HG02943 (cell line): ENCODE data around the gene OR5D18.
"Not testable (repeated sequence)": the region's sequence is repeated elsewhere in the genome, so short reads cannot be mapped to it uniquely, and the experiment has no call there.

ENCODE experiments used
- ATAC-seq: cut with Tn5 transposase; IDR thresholded peaks from one replicate; pipeline ENCODE4 v1.9.1; 2021; ENCODE audit warnings: mild to moderate bottlenecking, low read depth, moderate library complexity; ENCODE audit not compliant: unreplicated experiment

Gene OR5D18

DNA sequence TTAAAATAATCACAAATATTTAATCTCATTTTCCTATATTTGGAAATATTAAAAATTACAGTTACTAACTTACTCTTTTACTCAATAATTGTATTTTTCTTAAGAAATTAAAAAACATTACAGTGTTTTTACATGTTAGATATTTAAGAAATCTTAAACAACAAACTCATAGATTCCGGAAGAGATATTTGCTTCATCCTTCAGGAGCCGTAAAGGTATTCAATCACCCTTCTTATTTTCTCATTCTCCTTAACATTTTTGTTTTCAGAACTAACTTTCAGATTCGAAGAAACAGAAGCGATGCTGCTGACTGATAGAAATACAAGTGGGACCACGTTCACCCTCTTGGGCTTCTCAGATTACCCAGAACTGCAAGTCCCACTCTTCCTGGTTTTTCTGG lies at the start of gene OR5D18:
Gene OR5D18, plus strand, starts transcription at position 301 of the 400 bp plus-strand sequence. Its CDS starts 0 bp downstream, at position 301.
- no peak for ATAC-seq

DNA sequence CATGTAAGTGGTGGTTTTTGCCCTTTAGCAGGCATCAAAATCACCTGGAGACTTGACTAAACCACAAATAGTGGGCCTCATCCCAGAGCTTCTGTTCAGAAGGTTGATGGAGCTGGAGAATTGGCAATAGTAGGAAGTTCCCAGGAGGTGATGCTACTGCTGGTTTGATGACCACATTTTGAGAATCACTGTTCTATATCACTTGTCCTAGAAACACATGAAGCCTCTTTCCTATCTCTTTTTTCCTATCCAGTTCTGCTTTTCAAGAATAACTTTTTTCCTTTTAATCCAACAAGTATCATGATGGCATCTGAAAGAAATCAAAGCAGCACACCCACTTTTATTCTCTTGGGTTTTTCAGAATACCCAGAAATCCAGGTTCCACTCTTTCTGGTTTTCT lies 46.3 kb upstream of the OR5D18 start, which contains the start of gene OR5D13:
Gene OR5D13, plus strand, starts transcription at position 301 of the 400 bp plus-strand sequence. Its CDS starts 0 bp downstream, at position 301.
- ATAC-seq = no peak

DNA sequence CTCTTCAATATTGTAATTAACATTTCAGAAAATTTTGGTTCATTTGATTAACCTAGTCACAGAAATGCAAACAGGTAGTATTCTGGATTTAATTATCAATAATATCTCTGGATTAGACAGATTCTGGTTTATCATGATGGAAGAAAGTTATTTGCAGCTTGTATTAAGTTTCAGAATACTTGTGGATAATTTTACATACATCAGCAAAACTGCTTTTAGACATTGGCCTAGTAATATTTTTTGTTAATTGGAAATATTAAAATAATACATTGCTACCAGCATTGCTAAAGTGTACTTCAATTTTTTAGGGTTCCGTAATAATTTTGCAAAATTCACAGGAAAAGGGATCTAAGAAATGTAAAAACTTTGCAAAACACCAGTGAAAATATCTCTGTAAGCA lies 27.8 kb upstream of the OR5D18 start:
- no peak for ATAC-seq

DNA sequence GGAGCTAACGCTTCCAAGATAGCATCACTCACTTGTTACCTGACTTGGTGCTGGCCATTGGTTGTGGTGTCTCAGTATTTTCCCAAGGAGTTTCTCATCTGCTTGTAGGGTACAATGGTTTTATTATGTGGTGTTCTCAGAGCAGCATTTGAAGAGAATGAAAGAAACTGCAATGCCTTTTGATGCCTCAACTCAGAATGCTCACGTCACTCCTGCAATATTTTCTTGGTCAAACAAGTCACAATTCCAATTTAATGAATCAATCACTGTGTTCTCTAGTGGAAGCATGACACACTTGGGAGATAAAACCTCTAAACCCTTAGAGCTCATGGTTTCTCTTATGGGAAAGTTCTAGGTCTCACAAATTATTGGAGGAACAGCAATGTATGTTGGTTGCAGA lies 26.1 kb upstream of the OR5D18 start:
- no peak for ATAC-seq

DNA sequence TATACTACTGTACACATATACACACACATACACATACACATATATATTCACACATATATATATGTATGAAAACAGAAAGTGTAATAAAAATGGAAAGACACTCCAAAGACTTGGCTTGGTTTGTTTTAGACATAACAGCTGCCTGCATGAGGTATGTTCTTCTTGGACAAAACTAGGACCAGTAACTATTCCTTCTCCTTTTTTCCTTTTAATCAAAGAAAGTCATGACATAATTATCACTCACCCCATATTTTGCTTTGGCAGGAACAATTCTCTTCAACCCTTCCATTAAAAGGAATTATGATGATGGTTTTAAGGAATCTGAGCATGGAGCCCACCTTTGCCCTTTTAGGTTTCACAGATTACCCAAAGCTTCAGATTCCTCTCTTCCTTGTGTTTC lies 24.2 kb upstream of the OR5D18 start, which contains the start of gene OR5D14:
Gene OR5D14, plus strand, starts transcription at position 301 of the 400 bp plus-strand sequence. Its CDS starts 0 bp downstream, at position 301.
- no peak for ATAC-seq

DNA sequence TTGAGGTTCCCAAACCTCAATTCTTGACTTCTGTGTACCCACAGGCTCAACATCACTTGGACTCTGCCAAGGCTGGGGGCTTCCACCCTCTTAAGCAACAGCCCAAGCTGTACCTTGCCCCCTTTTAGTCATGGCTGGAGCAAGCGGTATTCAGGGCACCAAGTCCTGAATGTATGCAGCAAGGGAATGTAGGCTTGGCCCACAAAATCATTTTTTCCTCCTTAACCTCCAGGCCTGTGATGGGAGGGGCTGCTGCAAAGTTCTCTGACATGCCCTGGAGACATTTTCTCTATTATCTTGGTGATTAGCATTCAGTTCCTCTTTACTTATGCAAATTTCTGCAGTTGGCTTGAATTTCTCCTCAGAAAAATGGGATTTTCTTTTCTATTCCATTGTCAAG lies 13.2 kb upstream of the OR5D18 start:
- no peak for ATAC-seq

DNA sequence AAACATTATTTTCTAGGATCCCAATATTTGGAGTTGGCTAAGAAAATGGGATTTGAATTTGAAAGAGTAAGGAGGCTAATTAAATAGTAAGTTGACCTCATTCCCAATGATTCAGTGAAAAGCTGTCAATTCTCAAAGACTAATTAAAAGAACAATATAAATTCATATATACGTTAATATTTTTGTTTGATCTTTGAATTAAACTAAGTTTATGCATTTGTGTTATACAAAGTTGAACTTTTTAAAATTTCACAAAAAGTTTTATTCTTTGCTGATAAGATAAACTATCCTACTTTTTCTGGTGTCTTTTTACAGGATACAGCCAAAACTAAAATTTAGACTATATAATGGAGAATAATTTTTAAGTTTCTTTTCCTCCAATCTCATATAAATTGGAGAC lies 8.4 kb upstream of the OR5D18 start, which contains the start of gene OR5L1:
Gene OR5L1, plus strand, starts transcription at position 301 of the 400 bp plus-strand sequence. CDS start 100 bp downstream, outside the sequence.
- no peak for ATAC-seq

DNA sequence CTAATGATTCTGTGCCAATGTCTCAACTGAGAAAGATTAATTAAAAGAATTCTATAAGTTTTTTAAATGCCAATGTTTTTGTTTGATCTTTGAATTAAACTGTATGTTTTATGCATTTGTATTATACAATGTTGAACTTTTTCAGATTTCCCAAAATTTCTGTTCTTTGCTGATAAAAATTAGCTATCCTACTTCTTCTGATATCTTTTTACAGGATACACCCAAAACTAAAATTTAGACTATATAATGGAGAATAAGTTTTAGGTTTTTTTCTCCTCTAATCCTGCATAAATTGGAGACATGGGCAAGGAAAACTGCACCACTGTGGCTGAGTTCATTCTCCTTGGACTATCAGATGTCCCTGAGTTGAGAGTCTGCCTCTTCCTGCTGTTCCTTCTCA lies 7.5 kb downstream of the OR5D18 start, which contains the start of gene OR5L2:
Gene OR5L2, plus strand, starts transcription at position 301 of the 400 bp plus-strand sequence. Its CDS starts 0 bp downstream, at position 301.
- no peak for ATAC-seq

DNA sequence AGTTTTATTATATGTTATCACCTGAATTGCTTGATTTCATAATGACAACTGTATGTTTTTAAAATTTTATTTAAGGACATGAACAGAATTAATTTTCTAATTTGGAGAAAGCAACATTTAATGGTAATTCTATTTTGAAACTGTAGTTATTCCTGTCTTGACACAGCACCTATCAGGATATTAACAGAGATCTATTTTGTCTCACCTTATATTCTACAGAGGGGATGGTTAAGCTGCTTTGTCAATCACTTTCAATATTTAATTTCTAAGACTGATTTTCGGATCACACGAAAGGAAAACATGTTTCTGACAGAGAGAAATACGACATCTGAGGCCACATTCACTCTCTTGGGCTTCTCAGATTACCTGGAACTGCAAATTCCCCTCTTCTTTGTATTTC lies 19.0 kb downstream of the OR5D18 start, which contains the start of gene OR5D16:
Gene OR5D16, plus strand, starts transcription at position 301 of the 400 bp plus-strand sequence. Its CDS starts 0 bp downstream, at position 301.
- ATAC-seq = no peak

DNA sequence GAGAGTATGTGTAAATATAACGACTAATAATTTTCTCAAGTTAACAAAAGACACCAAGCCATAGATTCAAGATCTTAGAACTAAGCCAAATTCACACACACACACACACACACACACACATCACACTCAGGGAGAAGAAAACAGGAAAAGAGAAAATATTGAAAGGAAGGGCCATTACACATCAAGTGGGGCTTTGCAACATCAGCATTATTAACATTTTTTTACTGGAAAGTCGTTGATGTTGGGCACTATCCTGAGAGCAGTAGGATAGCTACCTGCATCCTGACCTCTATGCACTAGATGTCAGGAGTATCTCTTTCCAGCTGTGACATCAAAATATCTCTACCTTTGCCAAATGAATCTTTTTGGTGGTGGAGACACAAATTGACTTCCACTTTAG lies 28.0 kb downstream of the OR5D18 start:
- ATAC-seq = no peak

DNA sequence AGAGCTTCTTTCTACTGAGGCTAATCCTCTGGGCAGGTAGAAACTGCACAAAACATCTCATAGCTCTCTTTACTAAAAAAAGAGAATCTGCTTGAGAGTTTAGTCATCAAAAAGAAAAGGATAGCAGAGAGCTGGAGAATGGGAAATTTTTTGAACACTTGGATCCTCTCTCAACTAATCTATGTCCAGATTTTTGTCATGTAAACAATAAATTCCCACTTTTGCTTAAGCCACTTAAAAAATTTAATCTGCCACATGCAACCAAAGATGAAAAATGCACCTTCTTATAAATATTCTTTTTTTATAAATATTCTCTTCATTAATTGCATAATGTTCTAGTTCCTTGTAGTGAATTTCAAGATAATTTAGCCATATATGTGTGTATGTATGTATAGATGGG lies 29.6 kb downstream of the OR5D18 start:
- no peak for ATAC-seq

DNA sequence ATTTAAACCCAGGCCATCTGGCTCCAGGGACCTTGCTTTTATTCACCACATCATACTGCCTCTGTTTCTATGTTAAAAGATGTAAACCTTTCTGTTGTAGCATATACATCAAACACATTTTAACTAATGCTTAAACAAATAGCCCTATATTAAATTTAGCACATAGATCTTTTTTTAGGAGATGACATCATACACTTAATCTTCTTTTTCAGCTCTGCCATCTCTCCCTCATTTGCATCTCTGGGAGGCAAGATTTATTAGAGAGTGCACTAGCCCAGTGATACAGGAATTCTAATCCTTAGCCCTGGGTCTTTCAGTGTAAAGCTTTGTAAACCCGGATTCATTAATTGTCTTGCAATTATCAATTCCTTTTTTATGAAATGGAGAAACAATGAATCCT lies 32.7 kb downstream of the OR5D18 start:
- ATAC-seq = no peak

DNA sequence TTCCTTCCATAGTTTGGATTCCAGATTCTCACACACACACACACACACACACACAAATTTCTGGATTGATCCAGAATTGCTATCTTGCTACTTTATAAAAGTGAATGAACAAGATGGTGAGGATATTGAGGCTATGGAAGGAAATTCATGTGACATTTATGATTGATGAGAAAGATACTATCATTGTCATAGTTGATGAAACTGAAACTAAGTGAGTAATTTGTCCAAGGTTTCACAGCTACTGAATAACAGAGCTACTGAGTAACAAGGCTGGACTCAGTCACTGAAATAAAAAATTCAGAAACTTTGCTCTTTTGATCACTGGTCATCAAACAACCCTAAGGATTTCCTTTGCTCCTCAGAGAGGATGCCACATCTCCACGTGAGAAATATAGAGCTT lies 35.3 kb downstream of the OR5D18 start:
- ATAC-seq = no peak

DNA sequence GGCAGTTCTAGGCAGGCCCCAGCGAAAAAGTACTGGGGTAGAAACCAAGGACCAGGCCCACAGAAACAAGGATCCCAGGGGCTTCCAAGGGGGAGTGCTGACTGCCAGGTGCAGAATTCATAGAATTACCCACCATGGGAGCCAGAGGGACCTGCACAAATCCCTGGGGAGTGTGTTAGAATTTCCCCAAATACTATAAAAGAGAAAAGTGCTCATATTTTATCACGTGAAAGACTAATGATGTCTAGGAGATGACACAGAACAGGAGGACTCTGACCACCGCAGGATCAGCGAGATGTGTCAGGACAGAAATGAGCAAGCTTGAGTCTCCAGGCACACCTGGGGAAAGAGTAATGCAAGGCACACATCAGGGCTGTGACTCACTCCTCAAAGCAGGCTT lies 47.9 kb downstream of the OR5D18 start:
- ATAC-seq = not testable (repeated sequence)
